PC-3 (cell line): ENCODE results near the gene FSTL5. TPM values are rescaled to one million over a fixed set of nuclear protein-coding genes. Genes with fewer than 3 reads are reported as not detected.

ENCODE experiments used
- ATAC-seq: fragments of 200-7000 bp; cut with Tn5 transposase; 2 replicates; pipeline ENCODE4 v1.9.1; 2020; ENCODE audit warnings: mild to moderate bottlenecking, moderate library complexity
- BruUV-seq: library from RNA; stranded (reverse); fragments of 400-500 nt; replicated peaks from 2 replicates; lab custom pipeline; 2021; lab: Mats Ljungman, UMichigan
- CTCF ChIA-PET: fragments of 300-600 bp; sonication (Branson Sonifier 250); formaldehyde crosslinking; loops from one replicate; lab custom pipeline; 2022; ENCODE audit warnings: antibody characterized with exemption; lab: Charles Lee
- POLR2A ChIA-PET: fragments of 300-600 bp; sonication (Branson Sonifier 250); formaldehyde crosslinking; loops from one replicate; lab custom pipeline; 2022; ENCODE audit warnings: antibody characterized with exemption; ENCODE audit not compliant: unreplicated experiment; lab: Charles Lee
- DNase-seq: peaks from one replicate; pipeline ENCODE4 v3.0.0-alpha.2; 2015
- H2AFZ ChIP-seq: fragments of 300-600 bp; sonication (generic); 2 replicates; pipeline ENCODE4 v1.6.0; 2016; ENCODE audit warnings: antibody characterized with exemption, low read length
- H3F3A ChIP-seq: fragments of 300-600 bp; sonication (generic); one replicate; pipeline ENCODE4 v1.6.0; 2017; ENCODE audit warnings: antibody characterized with exemption, low read length, control low read depth, mild to moderate bottlenecking; ENCODE audit not compliant: unreplicated experiment
- H3K27ac ChIP-seq: fragments of 300-600 bp; sonication (generic); 2 replicates; pipeline ENCODE4 v1.5.1; 2016; ENCODE audit warnings: mild to moderate bottlenecking, low read length
- H3K27me3 ChIP-seq: fragments of 300-600 bp; sonication (generic); 2 replicates; pipeline ENCODE4 v1.6.1; 2016; ENCODE audit warnings: low read length, mixed read lengths
- H3K36me3 ChIP-seq: fragments of 300-600 bp; sonication (generic); 2 replicates; pipeline ENCODE4 v1.6.1; 2016; ENCODE audit warnings: low read depth, mixed run types, low read length, mixed read lengths
- H3K4me1 ChIP-seq: fragments of 300-600 bp; sonication (generic); 2 replicates; pipeline ENCODE4 v1.5.1; 2016; ENCODE audit warnings: low read length; ENCODE audit not compliant: insufficient read depth
- H3K4me2 ChIP-seq: fragments of 300-600 bp; sonication (generic); 2 replicates; pipeline ENCODE4 v1.6.0; 2016; ENCODE audit warnings: low read length
- H3K4me3 ChIP-seq: fragments of 300-600 bp; sonication (generic); 2 replicates; pipeline ENCODE4 v1.5.1; 2016; ENCODE audit warnings: mild to moderate bottlenecking, low read length, mixed read lengths
- H3K79me2 ChIP-seq: fragments of 300-600 bp; sonication (generic); 2 replicates; pipeline ENCODE4 v1.6.1; 2017; ENCODE audit warnings: low read length, mixed read lengths
- H3K9ac ChIP-seq: fragments of 300-600 bp; sonication (generic); 2 replicates; pipeline ENCODE4 v1.6.0; 2016; ENCODE audit warnings: mild to moderate bottlenecking, low read length
- H3K9me2 ChIP-seq: fragments of 300-600 bp; sonication (generic); replicated peaks from 2 replicates; pipeline ENCODE4 v1.6.1; 2016; ENCODE audit warnings: mixed run types, low read length, mixed read lengths
- H3K9me3 ChIP-seq: fragments of 300-600 bp; sonication (generic); 2 replicates; pipeline ENCODE4 v1.6.1; 2016; ENCODE audit warnings: low read length, mixed read lengths
- H4K20me1 ChIP-seq: fragments of 300-600 bp; sonication (generic); 2 replicates; pipeline ENCODE4 v1.6.1; 2016; ENCODE audit warnings: low read length, mixed read lengths
- EZH2 ChIP-seq: fragments of 300-600 bp; sonication (generic); IDR thresholded peaks from one replicate; pipeline ENCODE4 v1.6.1; 2017; ENCODE audit warnings: antibody characterized with exemption, mild to moderate bottlenecking, low read length; ENCODE audit not compliant: unreplicated experiment
- EZH2phosphoT487 ChIP-seq: fragments of 300-600 bp; sonication (generic); IDR thresholded peaks from 2 replicates; pipeline ENCODE4 v1.6.1; 2018; ENCODE audit warnings: mild to moderate bottlenecking, antibody characterized with exemption, low read length, borderline replicate concordance
- intact Hi-C: fragments of 100-400 bp; cut with micrococcal nuclease; formaldehyde crosslinking; loops from 2 replicates; pipeline ENCODE4 v1.9.0; 2023
- total RNA-seq: library from RNA; depleted of rRNA; stranded (reverse); fragments of >200 nt; gene quantifications from 2 replicates; pipeline ENCODE4 v1.2.3, GENCODE V29; 2014
- TF ChIP-seq, protein P1 (sequence below): fragments of 300-600 bp; sonication (generic); conservative IDR thresholded peaks from 2 replicates; pipeline ENCODE4 v1.5.1; 2017; ENCODE audit warnings: antibody characterized with exemption, low read depth, mild to moderate bottlenecking, low read length

Gene FSTL5
- total RNA-seq, 1 experiment from 2014 or later, result not detected

- no peaks in the 10 kb centered on the region for H3K9me3 ChIP-seq
- BruUV-seq, result no TSS peak
- no peak overlapping the region for H3K9ac ChIP-seq
- no peak overlapping the region for H3K27ac ChIP-seq
- H4K20me1 ChIP-seq, result no peaks in the 10 kb centered on the region
- ATAC-seq (no peak), DNase-seq (no peak)
- H3K4me1 ChIP-seq, result no peaks in the 10 kb centered on the region
- H3K79me2 ChIP-seq, result no peaks in the 10 kb centered on the region
- H3K27me3 ChIP-seq, result no peaks in the 10 kb centered on the region
- no peak overlapping the region for H2AFZ ChIP-seq
- POLR2A ChIA-PET, result no interaction called here
- TF ChIP-seq EZH2 (no peak), EZH2phosphoT487 (no peak)
- TF ChIP-seq, protein P1, sequence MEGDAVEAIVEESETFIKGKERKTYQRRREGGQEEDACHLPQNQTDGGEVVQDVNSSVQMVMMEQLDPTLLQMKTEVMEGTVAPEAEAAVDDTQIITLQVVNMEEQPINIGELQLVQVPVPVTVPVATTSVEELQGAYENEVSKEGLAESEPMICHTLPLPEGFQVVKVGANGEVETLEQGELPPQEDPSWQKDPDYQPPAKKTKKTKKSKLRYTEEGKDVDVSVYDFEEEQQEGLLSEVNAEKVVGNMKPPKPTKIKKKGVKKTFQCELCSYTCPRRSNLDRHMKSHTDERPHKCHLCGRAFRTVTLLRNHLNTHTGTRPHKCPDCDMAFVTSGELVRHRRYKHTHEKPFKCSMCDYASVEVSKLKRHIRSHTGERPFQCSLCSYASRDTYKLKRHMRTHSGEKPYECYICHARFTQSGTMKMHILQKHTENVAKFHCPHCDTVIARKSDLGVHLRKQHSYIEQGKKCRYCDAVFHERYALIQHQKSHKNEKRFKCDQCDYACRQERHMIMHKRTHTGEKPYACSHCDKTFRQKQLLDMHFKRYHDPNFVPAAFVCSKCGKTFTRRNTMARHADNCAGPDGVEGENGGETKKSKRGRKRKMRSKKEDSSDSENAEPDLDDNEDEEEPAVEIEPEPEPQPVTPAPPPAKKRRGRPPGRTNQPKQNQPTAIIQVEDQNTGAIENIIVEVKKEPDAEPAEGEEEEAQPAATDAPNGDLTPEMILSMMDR, result no peak
- no peaks in the 10 kb centered on the region for H3K9me2 ChIP-seq
- H3K4me2 ChIP-seq, result no peak overlapping the region
- H3F3A ChIP-seq, result no peaks in the 10 kb centered on the region
- CTCF ChIA-PET, result no interaction called here
- intact Hi-C loops, result no loop called here
- no peaks in the 10 kb centered on the region for H3K36me3 ChIP-seq
- H3K4me3 ChIP-seq, result no peak overlapping the region
Observed at GRCh38 chr4:162149644-162150043, 14.2 kb downstream of the FSTL5 start.

GRCh38 chr4:162140051-162140683, 23.6 kb downstream of the FSTL5 start:
- no peak overlapping the region for H2AFZ ChIP-seq
- no peaks in the 10 kb centered on the region for H3K27me3 ChIP-seq
- H3K9me3 ChIP-seq, result no peaks in the 10 kb centered on the region
- H3K79me2 ChIP-seq, result no peaks in the 10 kb centered on the region
- no peaks in the 10 kb centered on the region for H3K9me2 ChIP-seq
- ATAC-seq (no peak), DNase-seq (no peak)
- no peaks in the 10 kb centered on the region for H3K36me3 ChIP-seq
- intact Hi-C loops, result no loop called here
- H4K20me1 ChIP-seq, result no peaks in the 10 kb centered on the region
- TF ChIP-seq EZH2phosphoT487, result no peak
- TF ChIP-seq, protein P1, result no peak
- no peak for TF ChIP-seq EZH2
- no peak overlapping the region for H3K9ac ChIP-seq
- no peaks in the 10 kb centered on the region for H3K4me1 ChIP-seq
- POLR2A ChIA-PET, result no interaction called here
- CTCF ChIA-PET, result no interaction called here
- BruUV-seq, result no TSS peak
- H3K4me3 ChIP-seq, result no peak overlapping the region
- no peaks in the 10 kb centered on the region for H3F3A ChIP-seq
- no peak overlapping the region for H3K27ac ChIP-seq
- no peak overlapping the region for H3K4me2 ChIP-seq

GRCh38 chr4:162139412-162139811, 24.4 kb downstream of the FSTL5 start:
- ATAC-seq (no peak), DNase-seq (no peak)
- no peak overlapping the region for H2AFZ ChIP-seq
- POLR2A ChIA-PET, result no interaction called here
- H3K4me2 ChIP-seq, result no peak overlapping the region
- no peaks in the 10 kb centered on the region for H3K4me1 ChIP-seq
- CTCF ChIA-PET, result no interaction called here
- H3K27ac ChIP-seq, result no peak overlapping the region
- H3K27me3 ChIP-seq, result no peaks in the 10 kb centered on the region
- no peaks in the 10 kb centered on the region for H3K36me3 ChIP-seq
- no peak for TF ChIP-seq EZH2
- TF ChIP-seq EZH2phosphoT487, result no peak
- TF ChIP-seq, protein P1, result no peak
- no TSS peak for BruUV-seq
- intact Hi-C loops, result no loop called here
- no peaks in the 10 kb centered on the region for H3K9me2 ChIP-seq
- no peaks in the 10 kb centered on the region for H3F3A ChIP-seq
- no peaks in the 10 kb centered on the region for H4K20me1 ChIP-seq
- H3K9me3 ChIP-seq, result no peaks in the 10 kb centered on the region
- no peak overlapping the region for H3K4me3 ChIP-seq
- no peak overlapping the region for H3K9ac ChIP-seq
- H3K79me2 ChIP-seq, result no peaks in the 10 kb centered on the region
